GM21423 (cell line): ENCODE results near the gene TCN1.
"Not testable (repeated sequence)": the region's sequence is repeated elsewhere in the genome, so short reads cannot be mapped to it uniquely, and the experiment has no call there.

Experiments
- ATAC-seq: cut with Tn5 transposase; IDR thresholded peaks from one replicate; pipeline ENCODE4 v1.9.1; 2021; ENCODE audit warnings: mild to moderate bottlenecking, moderate library complexity; ENCODE audit not compliant: unreplicated experiment

TCN1 gene, protein sequence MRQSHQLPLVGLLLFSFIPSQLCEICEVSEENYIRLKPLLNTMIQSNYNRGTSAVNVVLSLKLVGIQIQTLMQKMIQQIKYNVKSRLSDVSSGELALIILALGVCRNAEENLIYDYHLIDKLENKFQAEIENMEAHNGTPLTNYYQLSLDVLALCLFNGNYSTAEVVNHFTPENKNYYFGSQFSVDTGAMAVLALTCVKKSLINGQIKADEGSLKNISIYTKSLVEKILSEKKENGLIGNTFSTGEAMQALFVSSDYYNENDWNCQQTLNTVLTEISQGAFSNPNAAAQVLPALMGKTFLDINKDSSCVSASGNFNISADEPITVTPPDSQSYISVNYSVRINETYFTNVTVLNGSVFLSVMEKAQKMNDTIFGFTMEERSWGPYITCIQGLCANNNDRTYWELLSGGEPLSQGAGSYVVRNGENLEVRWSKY

GRCh38 chr11:59866397-59866796 lies at the start of gene TCN1:
TSS of gene TCN1 (minus strand) at chr11:59866487. CDS start at chr11:59866470, 17 bp downstream.
- ATAC-seq = no peak

DNA sequence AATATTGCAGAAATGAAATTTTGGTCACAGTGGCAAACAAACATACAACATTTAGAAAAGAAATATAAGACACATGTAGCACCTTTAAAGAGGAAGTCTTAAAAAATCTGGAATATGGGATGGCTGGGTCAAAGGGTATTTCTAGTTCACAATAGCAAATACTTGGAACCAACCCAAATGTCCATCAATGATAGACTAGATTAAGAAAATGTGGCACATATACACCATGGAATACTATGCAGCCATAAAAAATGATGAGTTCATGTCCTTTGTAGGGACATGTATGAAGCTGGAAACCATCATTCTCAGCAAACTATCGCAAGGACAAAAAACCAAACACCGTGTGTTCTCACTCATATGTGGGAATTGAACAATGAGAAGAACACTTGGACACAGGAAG lies 37.3 kb upstream of the TCN1 start:
- not testable (repeated sequence) for ATAC-seq

- no peak for ATAC-seq
Measured at GRCh38 chr11:59901306-59901705, 35.0 kb upstream of the TCN1 start.

DNA sequence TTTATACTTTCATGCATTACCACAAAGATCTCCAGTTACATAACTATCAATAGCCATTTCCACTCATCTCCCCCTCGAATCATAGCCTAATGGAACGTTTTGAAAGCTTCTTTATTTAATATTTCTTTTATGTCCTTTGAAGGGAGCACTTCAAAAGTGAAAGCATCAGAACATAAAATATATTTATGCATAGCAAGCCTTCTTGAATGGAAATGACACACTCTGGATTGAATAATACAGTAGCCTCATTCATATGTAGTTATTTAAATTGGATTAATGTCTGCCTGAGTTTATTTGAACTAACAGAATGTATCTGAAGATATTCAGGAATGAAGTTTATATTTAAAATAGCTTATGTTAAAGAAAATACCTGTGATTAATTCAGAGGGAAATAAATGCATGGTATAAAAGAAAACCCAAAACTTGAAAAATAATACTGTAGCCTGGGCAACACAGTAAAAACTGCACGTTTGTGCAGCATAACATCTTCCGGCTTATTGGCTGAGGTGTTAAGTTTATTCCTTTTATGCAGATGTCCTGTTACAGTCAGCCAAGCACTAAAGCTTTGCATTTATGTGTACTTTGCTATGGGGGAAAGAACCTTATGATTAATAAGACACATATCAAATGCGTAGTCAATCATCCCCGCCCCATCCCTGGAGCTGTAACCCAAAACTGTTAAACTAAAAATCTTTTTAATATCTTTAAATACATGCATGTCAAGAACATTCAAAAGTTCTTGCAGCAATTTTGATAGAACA lies 34.3 kb upstream of the TCN1 start:
- no peak for ATAC-seq

- no peak for ATAC-seq
Measured at GRCh38 chr11:59899532-59899931, 33.2 kb upstream of the TCN1 start.

DNA sequence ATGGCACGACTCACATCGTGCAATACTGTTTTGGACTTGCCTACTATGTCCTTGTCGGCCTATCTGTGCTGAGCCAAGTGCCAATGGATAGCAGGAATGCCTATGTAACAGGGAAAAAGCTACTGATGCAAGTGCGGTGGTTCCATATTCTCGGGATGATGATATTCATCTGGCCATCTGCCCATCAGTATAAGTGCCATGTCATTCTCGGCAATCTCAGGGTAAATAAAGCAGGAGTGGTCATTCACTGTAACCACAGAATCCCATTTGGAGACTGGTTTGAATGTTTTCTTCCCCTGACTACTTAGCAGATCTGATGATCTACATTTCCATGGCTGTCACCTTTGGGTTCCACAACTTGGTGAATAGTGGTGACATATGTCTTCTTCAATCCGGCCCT lies 32.4 kb upstream of the TCN1 start:
- ATAC-seq = no peak

DNA sequence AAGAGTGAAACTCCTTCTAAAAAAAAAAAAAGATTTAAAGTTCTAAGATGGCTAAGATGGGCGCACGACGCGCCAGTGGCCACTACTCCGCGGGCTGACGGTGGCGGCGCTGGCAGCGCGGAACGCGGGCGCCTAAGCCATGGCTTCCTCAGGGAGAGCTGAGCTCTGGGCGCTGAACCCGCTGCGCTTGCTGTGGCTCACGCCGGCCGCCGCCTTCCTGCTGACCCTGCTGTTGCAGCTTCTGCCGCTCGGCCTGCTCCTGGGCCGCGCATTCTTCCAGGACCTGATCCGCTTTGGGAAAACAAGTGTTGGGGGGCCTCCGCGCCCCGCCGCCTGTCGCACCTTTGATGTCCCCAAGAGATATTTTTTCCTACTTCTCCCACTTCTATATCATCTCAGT lies 31.8 kb upstream of the TCN1 start:
- ATAC-seq = no peak

DNA sequence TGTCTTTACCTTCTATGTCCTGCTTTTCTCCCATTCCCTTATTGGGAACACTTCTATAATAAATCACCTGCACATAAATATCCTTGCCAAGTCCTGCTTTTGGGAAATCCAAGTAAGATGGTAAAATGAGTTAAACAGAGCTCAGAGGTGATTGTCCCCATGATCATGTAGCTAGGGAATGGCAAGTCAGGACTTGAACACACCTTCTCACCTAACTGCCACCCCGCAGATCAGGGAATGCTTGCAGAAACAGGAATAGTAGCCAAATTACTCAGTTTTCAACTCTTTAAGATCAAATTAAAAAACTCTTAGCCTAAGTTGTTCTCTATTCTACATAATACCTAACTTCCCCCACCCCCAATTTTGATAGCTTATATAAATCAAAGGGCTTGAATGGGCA lies 28.3 kb upstream of the TCN1 start:
- ATAC-seq = no peak

DNA sequence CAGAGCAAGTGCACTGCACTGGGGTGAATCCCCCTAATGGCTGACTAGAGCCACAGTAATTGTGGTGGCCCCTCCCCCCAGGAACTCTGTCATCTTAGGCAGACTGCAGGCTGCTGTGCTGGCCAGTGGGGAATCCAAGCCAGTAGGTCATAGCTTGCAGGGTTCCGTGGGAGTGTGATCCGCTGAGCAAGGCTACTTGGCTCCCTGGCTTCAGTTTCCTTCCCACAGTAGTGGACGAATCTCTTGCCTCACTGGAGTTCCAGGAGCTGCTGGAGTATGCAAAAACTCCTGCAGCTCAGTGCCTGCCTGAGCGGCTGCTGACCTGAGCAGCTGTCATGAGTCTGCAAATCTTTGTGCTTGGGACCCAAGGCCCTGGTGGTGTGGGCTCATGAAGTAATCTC lies 25.5 kb upstream of the TCN1 start:
- ATAC-seq = no peak

DNA sequence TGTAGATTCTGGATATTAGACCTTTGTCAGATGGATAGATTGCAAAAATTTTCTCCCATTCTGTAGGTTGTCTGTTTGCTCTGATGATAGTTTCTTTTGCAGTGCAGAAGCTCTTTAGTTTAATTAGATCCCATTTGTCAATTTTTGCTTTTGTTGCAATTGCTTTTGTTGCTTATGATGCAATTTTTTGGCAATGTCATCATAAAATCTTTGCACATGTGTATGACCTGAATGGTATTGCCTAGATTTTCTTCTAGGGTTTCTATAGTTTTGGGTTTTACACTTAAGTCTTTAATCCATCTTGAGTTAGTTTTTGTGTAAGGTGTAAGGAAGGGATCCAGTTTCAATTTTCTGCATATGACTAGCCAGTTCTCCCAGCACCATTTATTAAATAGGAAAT lies 20.9 kb upstream of the TCN1 start:
- ATAC-seq = not testable (repeated sequence)

DNA sequence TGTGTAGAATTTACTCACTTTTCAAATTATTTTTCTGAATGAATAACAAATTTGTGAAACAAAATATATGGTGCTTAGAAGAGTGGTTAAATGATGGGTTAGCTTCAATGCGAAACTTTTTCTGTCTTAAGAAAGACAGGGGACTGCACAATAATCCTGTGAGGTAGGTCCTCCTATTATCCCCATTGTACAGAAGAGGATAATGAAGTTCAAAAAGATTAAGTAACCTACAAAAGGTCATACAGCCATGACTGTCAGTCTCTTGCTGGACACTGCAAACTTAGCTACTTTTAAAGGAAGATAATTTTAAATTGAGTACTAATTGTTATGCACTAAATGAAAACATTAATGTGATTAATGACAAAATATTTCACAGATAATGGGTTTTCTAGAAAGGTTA lies 17.3 kb upstream of the TCN1 start:
- ATAC-seq = no peak

GRCh38 chr11:59879567-59879966 lies 13.3 kb upstream of the TCN1 start:
- no peak for ATAC-seq

GRCh38 chr11:59878575-59878974 lies 12.3 kb upstream of the TCN1 start, which contains the start of gene OOSP3:
TSS of gene OOSP3 (plus strand) at chr11:59878782. CDS start at chr11:59878809, 27 bp downstream.
- no peak for ATAC-seq

- no peak for ATAC-seq
Measured at GRCh38 chr11:59877784-59878183, 11.5 kb upstream of the TCN1 start.

DNA sequence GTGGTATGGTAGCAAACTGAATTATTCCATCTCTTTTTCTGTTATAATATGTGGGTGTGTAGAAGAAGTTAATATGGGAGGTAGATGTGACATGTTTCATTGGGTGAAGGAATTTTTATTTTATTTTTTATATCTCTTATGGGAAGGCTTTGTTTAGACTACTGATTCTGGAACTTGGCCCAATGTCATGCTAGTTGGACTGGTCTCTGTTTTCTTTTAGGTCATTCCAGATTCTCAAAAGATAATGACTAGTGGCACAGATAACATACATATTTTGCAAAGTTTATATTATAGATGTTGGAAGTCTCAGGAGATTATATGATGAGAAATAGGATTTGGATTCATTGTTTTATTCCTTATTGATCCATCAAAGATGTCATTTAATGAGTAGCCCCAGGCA lies 11.0 kb upstream of the TCN1 start:
- ATAC-seq = no peak

DNA sequence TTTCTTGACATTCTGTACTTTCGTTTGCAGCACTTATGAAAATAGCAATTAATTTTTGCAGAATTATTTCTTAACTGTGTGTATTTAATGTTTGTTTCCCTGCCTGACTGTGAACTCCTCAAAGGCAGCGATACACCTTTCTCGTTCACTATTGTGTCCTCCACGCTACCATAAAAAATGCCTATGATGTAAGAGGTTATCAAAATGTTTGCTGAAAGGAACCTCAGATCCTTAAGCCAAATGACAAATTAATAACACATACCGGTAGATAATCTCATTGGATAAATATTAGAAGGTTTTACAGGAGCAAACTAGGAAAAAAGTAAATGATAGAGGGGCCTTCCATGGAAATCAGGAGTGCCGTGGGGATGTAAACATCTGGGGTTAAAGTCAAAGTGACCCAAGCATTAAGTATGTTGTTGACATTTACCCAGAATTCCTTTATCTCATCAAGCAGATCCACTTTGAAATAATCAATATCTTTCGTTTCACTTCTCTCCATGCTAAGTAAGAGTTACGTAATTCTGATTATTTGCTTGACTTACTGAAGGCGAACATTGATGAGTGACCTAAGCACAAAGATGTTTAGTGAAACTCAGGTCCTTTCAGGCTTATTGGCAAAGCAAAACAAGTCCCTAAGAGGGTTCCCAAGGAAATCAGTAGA lies 9.7 kb upstream of the TCN1 start:
- no peak for ATAC-seq

GRCh38 chr11:59872076-59872475 lies 5.8 kb upstream of the TCN1 start:
- ATAC-seq = no peak

GRCh38 chr11:59867946-59868345 lies 1.7 kb upstream of the TCN1 start:
- ATAC-seq = no peak

GRCh38 chr11:59866836-59867235 lies 549 bp upstream of the TCN1 start:
- ATAC-seq = no peak

GRCh38 chr11:59865031-59865430 lies 1.3 kb downstream of the TCN1 start:
- no peak for ATAC-seq

- ATAC-seq = no peak
Measured at GRCh38 chr11:59862252-59862651, 4.0 kb downstream of the TCN1 start.

DNA sequence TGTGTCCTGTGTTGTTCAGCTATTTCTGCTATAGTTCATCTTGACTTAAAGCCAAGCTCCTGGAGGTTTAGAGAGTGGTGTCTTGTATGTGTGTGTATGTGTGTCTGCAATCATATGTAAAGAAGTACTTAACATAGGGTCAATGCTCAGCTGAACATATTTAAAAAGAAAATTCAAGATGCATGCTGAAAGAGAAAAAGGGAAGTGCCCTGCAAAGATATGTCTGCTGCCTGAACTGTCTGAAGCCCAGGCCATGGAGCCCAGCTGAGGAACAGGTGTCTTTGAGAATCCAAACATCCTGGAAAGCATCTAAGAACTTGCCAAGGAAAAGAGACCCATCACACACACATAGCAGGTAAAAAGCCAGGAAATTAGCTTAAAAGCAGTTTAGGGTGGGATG lies 6.6 kb downstream of the TCN1 start:
- ATAC-seq = no peak
